Fibroblast of the aortic adventitia (primary cell): ENCODE data around the gene TDRD3. TPM values are rescaled to one million over a fixed set of nuclear protein-coding genes. Genes with fewer than 3 reads are reported as not detected.
A peak's percentile ranks its signal among the peaks of the same experiment; 100 is the strongest.

ENCODE experiments used
- DNase-seq: peaks from one replicate; pipeline ENCODE4 v3.0.0-alpha.2; 2010; ENCODE audit warnings: low read depth
- H3K4me3 ChIP-seq: 2 replicates; pipeline ENCODE4 v1.5.1; 2011; ENCODE audit warnings: low read depth, mild to moderate bottlenecking, control low read depth, low read length, moderate library complexity
- total RNA-seq: library from RNA; depleted of rRNA; stranded (reverse); fragments of >200 nt; gene quantifications from 2 replicates; pipeline ENCODE4 v1.2.3, GENCODE V29; 2012; ENCODE audit warnings: low replicate concordance
- TF ChIP-seq, protein P1 (sequence below): IDR thresholded peaks from 2 replicates; pipeline ENCODE4 v1.5.1; 2011; ENCODE audit warnings: mild to moderate bottlenecking, low read length, control low read depth, inconsistent platforms; ENCODE audit not compliant: insufficient read depth

The TDRD3 gene
- total RNA-seq, 1 donor, result 34.1 TPM

- H3K4me3 ChIP-seq, result no peak overlapping the region
- DNase-seq, result no peak
- TF ChIP-seq, protein P1, sequence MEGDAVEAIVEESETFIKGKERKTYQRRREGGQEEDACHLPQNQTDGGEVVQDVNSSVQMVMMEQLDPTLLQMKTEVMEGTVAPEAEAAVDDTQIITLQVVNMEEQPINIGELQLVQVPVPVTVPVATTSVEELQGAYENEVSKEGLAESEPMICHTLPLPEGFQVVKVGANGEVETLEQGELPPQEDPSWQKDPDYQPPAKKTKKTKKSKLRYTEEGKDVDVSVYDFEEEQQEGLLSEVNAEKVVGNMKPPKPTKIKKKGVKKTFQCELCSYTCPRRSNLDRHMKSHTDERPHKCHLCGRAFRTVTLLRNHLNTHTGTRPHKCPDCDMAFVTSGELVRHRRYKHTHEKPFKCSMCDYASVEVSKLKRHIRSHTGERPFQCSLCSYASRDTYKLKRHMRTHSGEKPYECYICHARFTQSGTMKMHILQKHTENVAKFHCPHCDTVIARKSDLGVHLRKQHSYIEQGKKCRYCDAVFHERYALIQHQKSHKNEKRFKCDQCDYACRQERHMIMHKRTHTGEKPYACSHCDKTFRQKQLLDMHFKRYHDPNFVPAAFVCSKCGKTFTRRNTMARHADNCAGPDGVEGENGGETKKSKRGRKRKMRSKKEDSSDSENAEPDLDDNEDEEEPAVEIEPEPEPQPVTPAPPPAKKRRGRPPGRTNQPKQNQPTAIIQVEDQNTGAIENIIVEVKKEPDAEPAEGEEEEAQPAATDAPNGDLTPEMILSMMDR, result no peak
These were observed 87.8 kb downstream of the TDRD3 start for GRCh38 chr13:60484865-60485264.

DNA sequence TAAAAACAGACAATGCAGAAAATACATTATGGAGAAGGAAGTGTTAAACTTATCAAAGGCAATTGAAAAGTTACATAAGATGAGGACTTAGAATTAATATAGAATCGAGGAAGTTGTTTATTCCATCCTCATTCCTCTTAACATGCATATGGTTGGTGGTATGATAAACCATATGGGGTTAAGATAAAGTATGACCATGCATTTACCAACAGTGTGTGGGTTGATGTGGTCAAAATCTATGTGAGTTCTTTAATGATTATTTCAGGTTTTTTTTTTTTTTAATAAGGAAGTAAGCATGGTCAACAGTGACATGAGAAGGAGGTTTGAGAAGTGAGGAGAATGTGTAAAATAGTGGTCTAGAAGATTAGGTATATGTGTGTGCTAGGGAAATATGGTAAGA lies 94.5 kb downstream of the TDRD3 start:
- TF ChIP-seq, protein P1, result no peak
- no peak overlapping the region for H3K4me3 ChIP-seq
- no peak for DNase-seq

DNA sequence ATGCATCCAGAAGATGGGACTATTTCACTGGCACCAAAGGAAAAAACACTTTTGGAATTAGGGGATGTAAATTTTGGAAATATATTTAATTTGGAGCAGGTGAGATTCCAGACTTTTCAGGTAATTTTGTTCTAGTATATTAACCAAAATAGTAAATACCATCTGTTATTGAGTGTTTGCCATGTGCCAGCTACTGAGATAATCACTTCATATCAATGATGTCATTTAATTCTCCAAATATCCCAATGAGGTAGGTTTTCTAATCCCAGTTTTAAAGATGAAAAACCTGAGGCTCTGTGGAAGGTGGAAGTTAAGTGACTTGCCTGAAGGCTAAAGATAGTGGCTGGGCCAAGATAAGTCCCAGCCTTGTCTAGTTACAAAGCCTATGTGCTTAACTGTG lies 95.2 kb downstream of the TDRD3 start:
- TF ChIP-seq, protein P1, result no peak
- H3K4me3 ChIP-seq, result no peak overlapping the region
- DNase-seq, result no peak

- TF ChIP-seq, protein P1, result no peak
- DNase-seq, result no peak
- no peak overlapping the region for H3K4me3 ChIP-seq
These were observed 97.3 kb downstream of the TDRD3 start for GRCh38 chr13:60494296-60494695.

- no peak overlapping the region for H3K4me3 ChIP-seq
- TF ChIP-seq, protein P1, result no peak
- DNase-seq, result no peak
These were observed 104.2 kb downstream of the TDRD3 start for GRCh38 chr13:60501236-60501635.

- H3K4me3 ChIP-seq, result no peak overlapping the region
- DNase-seq, result peak; percentile 10
- TF ChIP-seq, protein P1, result no peak
These were observed 112.8 kb downstream of the TDRD3 start for GRCh38 chr13:60509601-60510386.

- no peak for DNase-seq
These were observed 114.6 kb downstream of the TDRD3 start for GRCh38 chr13:60511637-60512036.

More at GRCh38 chr13:60511637-60512036, 114.6 kb downstream of the TDRD3 start:
- TF ChIP-seq, protein P1, result no peak
- H3K4me3 ChIP-seq, result no peak overlapping the region
